HG03139 (cell line): ENCODE results near the gene TXNDC5.
A peak's percentile ranks its signal among the peaks of the same experiment; 100 is the strongest.
"Not testable (repeated sequence)": the region's sequence is repeated elsewhere in the genome, so short reads cannot be mapped to it uniquely, and the experiment has no call there.

Source experiments
- ATAC-seq: cut with Tn5 transposase; IDR thresholded peaks from one replicate; pipeline ENCODE4 v1.9.1; 2021; ENCODE audit not compliant: unreplicated experiment

The TXNDC5 gene

DNA sequence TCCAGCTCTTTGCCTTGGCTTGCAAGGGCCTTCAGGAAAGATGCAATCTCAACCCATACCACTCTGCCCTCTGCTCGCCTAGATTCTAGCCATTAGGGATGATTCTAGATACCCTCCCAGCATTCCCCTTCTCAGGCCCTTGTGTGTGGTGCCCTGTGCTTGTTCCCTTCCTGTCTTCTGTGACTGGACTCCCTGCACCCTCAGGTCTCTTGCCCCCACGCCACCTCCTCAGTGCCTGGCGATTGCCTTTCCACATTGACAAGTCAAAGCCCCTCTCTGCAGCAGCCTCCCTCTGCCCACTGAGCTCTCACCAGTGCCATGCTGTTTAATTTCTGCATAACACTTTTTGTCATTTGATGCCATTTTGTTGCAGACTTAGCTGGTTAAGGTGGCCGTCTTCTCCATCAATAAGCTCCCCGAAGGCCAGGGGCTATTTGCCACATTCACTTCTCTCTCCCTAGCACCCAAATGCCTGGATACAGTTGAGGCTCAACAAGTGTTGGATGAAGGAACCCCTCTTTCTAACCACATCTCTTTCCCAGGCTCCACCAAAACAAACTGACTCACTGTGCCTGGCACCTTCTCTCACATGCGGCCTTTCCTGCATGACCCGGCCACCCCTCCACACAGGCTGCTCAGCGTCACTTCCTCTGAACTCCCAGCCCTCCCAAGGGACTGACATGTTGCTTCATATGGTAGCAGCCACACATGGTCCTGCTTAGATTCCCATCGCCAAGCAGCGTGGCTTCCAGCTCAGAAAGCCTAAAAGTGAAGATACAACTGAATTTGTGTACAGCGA, 4.6 kb upstream of the TXNDC5 start:
- ATAC-seq = no peak

DNA sequence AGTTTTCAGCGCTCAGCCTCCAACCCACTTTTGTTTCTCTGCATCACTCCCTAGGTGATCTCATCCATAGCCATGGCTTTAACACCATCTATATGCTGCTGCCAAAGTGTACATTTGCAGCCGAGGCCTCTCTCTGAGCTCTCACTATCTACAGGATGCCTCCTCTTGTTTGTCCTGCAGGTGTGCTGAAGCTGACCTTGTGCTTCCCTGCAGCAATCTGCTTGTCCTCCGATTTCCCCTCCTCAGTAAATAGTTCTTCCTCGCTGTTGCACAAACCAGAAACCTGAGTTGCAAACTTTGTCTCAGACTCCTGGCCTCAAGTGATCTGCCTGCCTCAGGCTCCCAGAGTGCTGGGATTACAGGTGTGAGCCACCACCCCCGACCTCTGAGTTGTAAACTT, 3.7 kb upstream of the TXNDC5 start:
- ATAC-seq = no peak

DNA sequence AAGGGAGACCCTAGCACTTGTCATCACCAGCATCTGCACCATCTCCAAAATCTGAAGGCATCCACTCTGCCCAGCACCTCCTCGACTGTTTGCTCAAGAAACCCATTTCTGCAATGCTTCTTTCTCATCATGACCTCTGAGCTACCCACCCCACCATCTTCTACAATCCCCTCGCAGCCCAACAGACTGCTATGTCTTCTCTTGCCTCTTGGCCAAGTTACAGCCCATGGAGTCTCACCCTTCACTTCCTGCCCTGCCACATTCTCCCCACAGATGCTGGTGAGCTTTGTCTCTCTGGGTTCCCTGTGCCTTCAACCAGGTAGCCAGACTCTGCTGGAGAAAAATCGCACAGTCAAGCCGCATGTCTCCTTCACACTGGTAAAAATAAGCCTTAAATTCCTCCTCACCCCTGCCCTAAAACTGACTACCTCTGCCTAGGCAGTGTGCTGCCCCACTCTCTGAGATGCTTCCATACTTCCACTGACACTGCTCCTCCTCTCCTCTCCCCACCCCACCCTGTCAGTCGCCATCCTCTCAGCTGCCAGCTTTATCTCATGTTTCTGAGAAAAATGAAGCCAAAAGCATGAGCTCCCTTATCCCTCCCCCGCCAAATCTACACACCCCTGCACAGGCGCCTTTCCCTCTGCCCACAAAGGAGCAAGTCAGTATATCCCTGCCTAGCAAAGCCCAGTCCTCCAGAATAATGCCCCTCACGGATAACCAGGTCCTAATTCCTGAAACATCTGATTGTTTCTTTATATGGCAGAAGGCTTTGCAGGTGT, 2.3 kb upstream of the TXNDC5 start:
- no peak for ATAC-seq

DNA sequence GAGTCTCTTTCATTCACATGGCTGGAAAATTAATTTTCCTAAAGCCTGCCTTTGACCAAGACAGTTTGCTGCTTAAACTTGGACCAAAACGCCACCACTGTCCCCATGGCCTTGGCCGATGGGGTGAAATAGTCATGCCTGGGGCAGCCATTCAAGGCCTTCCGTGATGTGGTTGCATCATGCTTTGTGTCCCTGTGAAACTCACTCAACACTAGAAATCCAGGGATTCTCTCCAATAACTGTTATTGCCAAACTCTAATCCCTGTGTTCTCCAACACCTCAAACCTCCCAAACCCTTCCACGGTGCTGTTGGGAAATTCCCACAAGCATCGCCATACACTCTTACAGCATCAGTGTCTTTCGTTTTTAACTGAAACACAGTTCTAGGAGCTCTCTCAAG, 1.4 kb upstream of the TXNDC5 start:
- no peak for ATAC-seq

DNA sequence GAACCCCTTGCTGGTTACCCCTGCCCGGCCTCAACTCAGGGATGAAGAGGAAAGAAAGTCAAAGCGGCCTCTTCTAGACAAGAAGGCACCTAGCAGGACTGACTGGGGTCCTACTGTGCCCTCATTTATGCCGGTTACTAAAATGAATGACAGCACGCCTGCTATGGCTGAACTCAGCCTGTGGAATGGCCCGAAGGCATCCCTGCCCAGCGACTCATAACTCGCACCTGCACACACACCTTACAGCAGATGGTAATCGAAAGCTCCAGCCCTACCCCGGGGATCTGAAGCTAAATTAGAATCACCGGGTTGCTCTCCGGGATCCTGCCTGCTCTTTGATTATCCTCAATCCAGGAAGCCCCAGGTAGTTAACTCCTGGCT, 747 bp upstream of the TXNDC5 start:
- ATAC-seq = no peak

DNA sequence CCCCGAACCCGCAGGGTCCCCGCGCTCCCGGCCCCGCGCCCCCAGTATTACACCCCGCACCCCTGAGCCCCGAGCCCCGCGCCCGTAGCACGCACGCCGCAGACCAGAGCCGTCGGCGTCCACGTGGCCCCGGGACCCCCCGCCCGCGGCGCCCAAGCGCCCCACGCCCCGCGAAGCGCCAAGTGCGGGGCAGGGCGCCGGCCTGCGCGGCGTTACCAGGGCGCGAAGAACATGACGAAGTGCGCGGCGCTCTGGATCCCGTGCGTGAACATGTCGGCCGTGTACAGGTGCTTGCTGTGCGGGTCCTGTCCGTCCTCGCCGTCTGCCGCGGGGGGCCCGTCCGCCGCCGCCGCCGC, 312 bp downstream of the TXNDC5 start:
- ATAC-seq = peak; percentile 19

- ATAC-seq = peak; percentile 26
These were observed 988 bp downstream of the TXNDC5 start for GRCh38 chr6:7909323-7910276.

GRCh38 chr6:7907159-7907558, 3.4 kb downstream of the TXNDC5 start:
- no peak for ATAC-seq

GRCh38 chr6:7906741-7907140, 3.8 kb downstream of the TXNDC5 start:
- no peak for ATAC-seq

DNA sequence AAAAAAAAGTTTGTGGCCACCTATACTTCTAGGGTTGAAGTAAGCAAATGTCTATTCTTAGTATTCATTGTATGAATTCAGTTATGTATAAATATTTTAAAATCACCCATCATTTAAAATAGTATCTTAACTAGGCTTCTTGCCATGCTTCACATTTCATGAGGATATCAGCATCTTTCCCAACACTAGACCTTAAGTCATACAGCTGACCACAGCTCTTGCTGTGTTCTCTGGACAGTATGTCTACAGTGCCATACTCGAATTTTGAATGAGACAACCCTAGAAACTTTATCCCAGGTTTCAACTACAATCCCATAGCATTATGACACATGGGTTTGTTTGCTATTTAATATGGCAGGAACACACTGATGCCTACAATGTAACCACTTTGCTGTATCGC, 5.2 kb downstream of the TXNDC5 start:
- no peak for ATAC-seq

GRCh38 chr6:7904654-7905319, 5.8 kb downstream of the TXNDC5 start:
- ATAC-seq = no peak

DNA sequence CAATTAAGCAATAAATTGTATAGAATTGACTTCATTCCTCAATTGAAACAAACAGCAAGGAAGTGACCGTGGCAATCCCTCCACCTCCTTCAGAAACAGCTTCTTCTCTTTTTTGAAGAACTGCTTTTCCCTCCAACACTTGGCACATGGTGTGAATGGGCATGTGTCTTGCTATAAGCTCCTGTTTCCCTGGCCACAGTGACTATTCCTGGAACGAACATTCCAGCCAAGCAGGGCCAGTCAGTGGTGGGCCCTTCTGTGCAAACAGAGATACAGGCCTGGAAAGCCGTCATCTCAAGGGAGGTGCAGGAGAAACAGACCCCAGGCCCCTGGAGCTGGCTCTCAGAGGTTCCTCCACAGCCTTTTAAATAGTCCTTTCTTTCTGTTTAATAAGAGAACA, 6.9 kb downstream of the TXNDC5 start:
- no peak for ATAC-seq

- no peak for ATAC-seq
These were observed 7.7 kb downstream of the TXNDC5 start for GRCh38 chr6:7902867-7903266.

GRCh38 chr6:7902221-7902620, 8.4 kb downstream of the TXNDC5 start:
- ATAC-seq = no peak

DNA sequence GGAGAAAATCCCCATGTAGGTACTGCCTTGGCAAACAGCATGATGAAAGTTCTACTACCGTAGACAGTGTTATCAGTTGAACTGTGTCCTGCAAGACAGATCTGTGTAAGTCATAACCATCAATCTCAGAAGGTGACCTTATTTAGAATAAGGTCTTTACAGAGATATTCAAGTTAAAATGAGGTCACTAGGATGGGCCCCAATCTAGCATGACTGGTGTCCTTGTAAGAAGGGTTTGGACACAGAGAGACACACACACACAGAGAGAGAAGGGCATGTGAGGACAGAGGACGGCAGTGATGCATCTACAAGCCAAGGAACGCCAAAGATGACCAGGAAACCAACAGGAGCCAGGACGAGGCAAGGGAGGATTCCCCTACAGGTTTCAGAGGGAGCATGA, 8.8 kb downstream of the TXNDC5 start:
- no peak for ATAC-seq

GRCh38 chr6:7901056-7901455, 9.5 kb downstream of the TXNDC5 start:
- ATAC-seq = no peak

GRCh38 chr6:7900621-7901020, 10.0 kb downstream of the TXNDC5 start:
- no peak for ATAC-seq

DNA sequence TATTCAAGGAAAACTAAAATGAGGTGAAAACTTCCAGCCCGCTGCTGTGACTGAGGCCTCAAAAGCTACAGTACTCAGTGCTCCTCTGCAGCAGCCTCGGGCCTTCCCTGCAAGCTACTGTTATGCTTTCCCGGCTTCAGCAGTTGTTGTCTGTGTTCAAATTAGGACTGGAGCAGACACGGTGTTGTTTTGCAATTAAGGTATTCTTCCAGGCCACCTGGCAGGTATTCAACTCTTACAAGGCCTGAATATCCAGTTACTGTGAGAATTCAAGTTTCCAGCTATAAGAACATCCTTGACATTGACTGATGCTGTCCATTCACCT, 10.7 kb downstream of the TXNDC5 start:
- no peak for ATAC-seq

- peak; percentile 66 for ATAC-seq
These were observed 11.3 kb downstream of the TXNDC5 start for GRCh38 chr6:7899101-7899888.

DNA sequence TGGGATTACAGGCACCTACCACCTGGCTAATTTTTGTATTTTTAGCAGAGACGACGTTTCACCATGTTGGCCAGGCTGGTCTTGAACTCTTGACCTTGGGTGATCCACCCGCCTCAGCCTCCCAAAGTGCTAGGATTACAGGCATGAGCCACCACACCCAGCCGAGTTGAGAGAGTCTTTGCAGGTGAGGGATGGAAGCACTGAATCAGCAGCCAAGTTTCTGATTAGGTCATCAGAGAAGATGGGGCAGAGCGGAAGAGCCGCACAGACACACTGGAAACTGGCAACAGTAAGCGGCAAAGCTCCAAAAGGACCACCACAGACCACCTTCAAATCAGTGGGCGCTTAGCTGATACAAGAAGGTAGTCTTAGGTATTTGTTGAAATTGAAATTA, 12.4 kb downstream of the TXNDC5 start:
- not testable (repeated sequence) for ATAC-seq
